ENCODE results near the gene SGF29.
"Not testable (repeated sequence)": the region's sequence is repeated elsewhere in the genome, so short reads cannot be mapped to it uniquely, and the experiment has no call there.

Gene SGF29

GRCh38 chr16:28553776-28554633 lies at the start of gene SGF29:
SGF29 (plus strand) TSS chr16:28553920; CDS start chr16:28581070, 27,150 bp downstream.
- peak; percentile 86 for DNase-seq

- DNase-seq: no peak
These were observed 48.9 kb upstream of the SGF29 start for GRCh38 chr16:28504707-28505404.

DNA sequence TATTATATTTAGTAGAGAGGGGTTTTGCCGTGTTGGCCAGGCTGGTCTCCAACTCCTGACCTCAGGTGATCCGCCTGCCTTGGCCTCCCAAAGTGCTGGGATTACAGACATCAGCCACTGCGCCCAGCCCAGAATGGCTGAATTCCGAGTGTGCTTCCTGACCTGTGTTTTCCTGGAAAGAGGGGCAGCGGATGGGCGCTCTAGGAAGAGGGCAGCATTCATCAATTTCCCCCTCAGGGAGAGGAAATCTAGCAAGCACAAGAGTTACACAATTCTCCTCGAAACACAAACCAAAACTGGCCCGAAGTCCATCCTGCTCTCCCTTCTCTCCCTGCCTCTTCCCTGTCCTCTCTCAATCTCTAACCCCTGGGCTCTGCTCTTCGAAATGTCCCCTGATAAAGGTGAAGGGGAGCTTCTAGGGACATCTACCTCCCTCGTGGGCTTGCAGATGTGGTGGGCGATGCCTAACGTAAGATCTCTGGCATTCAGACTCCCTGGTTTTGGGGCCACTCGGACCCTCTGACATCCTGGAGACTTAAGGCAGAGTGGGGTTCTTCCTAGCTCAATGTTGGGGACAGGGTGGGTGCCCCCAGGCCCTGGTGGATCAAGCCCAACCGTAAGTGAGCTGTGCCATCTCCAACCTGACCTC lies 48.1 kb upstream of the SGF29 start:
- no peak for DNase-seq

- no peak for DNase-seq
These were observed 42.7 kb upstream of the SGF29 start for GRCh38 chr16:28511031-28511430.

DNA sequence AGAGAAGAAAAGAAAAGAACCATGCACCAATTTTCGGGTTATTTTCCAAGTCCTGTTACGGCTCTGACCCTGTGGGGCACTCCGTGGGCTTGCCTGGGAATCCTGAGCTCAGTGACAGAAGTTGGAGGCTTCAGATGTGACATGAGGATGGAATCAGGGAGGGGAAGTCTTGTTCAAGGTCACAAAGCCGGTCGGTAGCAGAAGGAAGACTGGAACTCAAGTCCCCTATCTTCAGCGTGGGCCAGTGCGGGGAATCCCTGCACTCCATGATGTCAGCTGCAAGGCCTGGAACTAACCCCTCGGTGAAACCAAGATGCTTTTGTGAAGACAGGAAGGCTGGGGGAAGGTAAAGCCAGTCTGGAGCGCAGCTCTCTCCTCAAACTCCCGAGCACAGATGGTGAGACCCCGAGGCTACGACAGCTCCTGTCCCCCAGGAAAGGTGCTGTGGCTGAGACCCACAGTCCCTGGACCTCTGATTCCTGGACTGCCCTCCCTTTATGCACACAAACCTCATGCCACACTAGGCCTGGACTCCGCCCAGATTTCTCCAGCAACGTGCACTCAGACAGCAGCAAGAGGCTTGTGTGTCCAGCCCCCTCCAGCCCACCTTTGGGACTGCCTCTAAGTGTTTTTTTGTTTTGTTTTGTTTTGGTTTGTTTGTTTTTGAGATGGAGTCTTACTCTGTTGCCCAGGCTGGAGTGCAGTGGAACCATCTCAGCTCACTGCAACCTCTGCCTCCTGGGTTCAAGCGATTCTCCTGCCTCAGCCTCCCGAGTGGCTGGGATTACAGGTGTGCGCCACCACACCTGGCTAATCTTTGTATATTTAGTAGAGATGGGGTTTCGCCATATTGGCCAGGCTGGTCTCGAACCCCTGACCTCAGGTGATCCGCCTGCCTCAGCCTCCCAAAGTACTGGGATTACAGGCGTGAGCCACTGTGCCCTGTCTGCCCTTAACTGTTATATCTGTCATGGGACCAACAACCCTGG lies 41.6 kb upstream of the SGF29 start:
- DNase-seq: no peak

- no peak for DNase-seq
These were observed 40.1 kb upstream of the SGF29 start for GRCh38 chr16:28513484-28514181.

- DNase-seq: no peak
These were observed 39.5 kb upstream of the SGF29 start for GRCh38 chr16:28514246-28514645.

GRCh38 chr16:28520672-28521071 lies 33.0 kb upstream of the SGF29 start:
- DNase-seq: no peak

DNA sequence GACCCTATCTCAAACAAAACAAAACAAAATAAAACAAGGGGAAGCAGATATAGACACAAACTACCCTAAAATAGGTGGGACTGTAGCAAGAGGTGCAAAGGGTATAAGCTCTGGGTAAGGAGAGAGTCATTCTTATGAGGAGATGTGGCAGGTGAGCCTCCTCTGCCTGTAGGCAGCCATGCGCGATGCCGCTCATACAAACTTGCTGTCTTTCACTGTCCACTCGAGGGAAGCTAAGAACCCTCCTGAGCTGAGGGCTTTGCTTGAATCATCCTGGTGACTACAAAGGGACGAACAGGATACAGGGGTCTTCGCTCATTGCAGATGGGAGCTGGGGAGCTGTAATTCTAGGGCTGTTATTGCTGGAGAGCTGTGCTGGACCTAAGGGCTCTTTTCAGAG lies 32.3 kb upstream of the SGF29 start:
- no peak for DNase-seq

DNA sequence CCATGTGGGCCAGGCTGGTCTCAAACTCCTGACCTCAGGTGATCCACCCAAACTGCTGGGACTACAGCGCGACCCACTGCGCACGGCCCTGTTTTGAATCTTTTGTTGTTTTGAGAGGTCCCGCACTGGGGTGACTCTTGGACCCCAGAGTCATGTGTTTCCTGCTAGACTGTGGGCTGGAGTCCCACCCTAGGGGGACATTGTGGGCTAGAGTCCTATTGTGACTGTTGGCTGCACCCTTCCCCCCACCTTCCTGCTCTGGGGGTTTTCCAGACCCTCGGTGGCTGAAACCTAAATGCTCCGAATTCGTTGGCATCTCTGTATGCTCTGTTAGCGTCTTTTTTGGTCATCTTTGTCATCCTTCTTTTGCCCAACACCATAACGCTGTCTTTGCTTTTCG lies 30.9 kb upstream of the SGF29 start:
- DNase-seq: no peak

DNA sequence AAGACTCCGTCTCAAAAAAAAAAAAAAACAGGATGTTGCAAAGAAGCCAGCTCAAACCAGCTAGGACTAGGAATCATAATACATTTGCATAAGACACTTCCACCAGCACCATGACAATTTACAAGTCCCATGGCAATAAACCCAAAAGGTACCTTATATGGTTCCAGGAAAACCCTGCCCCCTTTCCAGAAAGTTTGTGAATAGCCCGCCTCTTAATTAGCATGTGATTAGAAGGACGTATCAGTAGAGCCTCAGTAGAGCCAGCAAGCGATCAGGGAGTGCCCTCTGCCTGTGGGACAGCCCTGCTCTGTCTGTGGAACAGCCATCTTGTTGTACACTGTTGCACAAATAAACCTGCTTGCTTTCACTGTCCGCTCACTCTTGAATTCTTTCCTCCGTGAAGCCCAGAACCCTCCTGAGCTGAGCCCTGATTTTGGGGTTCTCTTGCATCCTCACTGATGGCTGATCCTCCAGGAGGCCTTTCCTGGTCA lies 29.0 kb upstream of the SGF29 start:
- DNase-seq: no peak

DNA sequence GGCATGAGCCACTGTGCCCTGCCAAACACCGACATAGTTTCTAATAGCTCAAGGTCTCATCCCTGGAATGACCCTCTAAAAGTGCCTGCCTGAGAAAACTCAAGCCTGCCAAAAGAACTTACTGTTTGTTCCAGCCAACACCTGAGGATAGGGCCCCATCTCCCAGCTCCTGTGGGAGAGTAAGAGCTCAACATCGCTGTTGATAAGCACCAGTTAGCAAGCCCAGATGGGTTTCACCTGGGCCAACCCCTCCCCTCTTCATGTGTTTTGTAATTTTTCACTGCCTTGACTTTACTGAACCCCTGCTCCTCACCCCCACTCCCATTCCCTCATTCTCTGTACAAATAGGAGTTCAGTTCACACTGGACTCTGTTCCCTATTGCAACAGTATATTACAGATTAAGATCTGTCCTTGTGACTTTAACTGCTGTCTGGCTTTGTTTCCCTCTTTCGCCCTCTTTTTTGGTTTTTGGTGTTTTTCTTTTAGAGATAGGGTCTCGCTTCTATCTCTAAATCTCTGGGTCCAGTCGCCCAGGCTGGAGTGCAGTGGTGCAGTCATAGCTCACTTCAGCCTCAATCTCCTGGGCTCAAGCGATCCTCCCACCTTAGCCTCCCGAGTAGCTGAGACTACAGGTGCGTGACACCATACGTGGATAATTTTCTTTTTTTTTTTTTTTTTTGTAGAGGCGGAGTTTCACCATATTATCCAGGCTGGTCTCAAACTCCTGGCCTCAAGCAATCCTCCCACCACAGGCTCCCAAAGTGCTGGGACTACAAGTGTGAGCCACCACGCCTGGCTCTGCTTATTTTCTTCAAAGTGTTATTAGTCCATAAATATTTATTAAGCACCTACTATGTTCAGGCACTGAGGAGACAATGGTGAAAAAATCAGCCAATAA lies 27.3 kb upstream of the SGF29 start:
- no peak for DNase-seq

GRCh38 chr16:28527100-28527785 lies 26.5 kb upstream of the SGF29 start:
- not testable (repeated sequence) for DNase-seq

- no peak for DNase-seq
These were observed 25.7 kb upstream of the SGF29 start for GRCh38 chr16:28527985-28528384.

- DNase-seq: no peak
These were observed 25.3 kb upstream of the SGF29 start for GRCh38 chr16:28528463-28528867.

GRCh38 chr16:28529124-28529523 lies 24.6 kb upstream of the SGF29 start:
- no peak for DNase-seq

DNA sequence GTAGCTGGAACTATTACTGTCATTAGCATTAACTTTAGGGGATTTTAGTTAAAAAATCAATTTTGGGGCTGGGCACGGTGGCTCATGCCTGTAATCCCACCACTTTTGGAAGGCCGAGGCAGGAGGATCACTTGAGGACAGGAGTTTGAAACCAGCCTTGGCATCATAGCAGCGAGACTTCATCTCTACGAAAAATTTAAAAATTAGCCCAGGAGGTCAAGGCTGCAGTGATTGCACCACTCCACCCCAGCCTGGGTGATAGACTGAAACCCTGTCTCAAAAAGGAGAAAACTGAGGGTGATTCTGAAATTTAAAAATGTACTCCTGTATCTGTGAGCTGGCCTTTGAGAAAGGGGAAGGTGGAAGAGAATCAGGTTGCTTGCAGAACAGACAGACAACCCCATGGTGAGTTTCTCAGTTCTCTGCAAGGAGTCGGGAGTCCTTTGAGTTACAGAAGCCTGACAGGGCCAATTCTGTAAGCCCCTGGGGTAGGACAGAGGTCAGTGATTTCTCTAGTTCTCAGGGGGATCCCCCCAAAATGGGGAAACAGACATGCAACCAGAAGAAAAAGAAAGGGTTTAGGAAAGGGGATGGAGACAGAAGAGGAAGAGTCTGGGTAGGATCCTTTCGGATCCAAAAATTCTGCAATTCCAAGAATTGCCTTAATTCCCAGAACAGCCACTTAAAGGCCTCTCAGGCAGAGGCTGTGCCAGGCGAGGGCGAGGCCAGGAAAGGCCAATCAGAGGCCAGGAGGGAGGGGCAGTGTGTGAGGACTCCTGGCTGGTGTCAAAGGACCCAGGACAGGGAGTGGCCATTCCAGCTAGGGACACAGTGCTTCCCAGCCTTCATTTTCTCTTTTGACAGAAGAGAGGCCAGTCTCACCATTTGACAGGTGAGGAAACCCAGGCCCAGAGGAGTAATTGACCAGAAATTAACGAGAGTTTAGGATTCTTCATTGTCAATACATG lies 21.7 kb upstream of the SGF29 start:
- DNase-seq: no peak

DNA sequence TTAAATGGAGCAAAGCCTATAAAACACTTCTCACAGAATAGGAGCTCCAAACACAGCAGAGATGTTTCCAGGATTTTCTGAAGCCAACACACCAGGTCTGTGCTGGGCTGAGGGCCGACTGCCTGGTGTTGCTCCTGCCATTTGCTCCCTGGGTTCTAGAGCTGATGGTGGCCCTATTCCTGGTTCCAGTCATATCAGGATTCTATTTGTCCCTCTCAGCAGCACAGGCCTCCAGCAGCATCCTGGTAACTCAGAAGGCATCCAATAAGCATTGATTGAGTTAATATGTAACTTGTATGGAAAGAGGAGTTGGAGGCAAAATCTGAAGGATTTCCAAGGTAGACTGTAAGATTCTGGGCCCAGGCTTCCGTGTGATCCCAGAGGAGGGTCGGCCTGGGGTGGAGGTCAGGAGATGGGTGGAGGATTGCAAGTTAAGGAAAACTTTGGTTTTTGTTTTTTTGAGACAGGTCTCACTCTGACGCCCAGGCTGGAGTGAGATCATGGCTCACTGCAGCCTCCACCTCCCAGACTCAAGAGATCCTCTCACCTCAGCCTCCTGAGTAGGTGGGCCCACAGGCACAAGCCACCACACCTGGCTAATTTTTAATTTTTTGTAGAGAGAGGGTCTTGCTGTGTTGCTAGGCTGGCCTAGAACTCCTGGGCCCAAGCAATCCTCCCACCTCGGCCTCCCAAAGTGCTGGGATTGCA lies 20.6 kb upstream of the SGF29 start:
- no peak for DNase-seq
